Endothelial cell of umbilical vein (primary cell): ENCODE measurements around the gene CMBL. TPM values are rescaled to one million over a fixed set of nuclear protein-coding genes. Genes with fewer than 3 reads are reported as not detected.
A peak's percentile ranks its signal among the peaks of the same experiment; 100 is the strongest.

ENCODE experiments used
- BruUV-seq: library from RNA; stranded (reverse); fragments of 400-500 nt; replicated peaks from 2 replicates; lab custom pipeline; 2021; lab: Mats Ljungman, UMichigan
- CTCF ChIA-PET: fragments of 300-600, 350-600 bp; sonication (Branson Sonifier 250); formaldehyde crosslinking; loops from one replicate; lab custom pipeline; 2021; ENCODE audit warnings: antibody characterized with exemption, inconsistent platforms; lab: Charles Lee
- POLR2A ChIA-PET: fragments of 300-600, 350-600 bp; sonication (Branson Sonifier 250); formaldehyde crosslinking; loops from one replicate; lab custom pipeline; 2021; ENCODE audit warnings: antibody characterized with exemption, inconsistent platforms; lab: Charles Lee
- DNase-seq: peaks from one replicate; pipeline ENCODE4 v3.0.0-alpha.2; 2011; ENCODE audit warnings: low read depth, low spot score
- FAIRE-seq: peaks from 2 replicates; lab custom pipeline; 2011; peaks lifted over from hg19 to GRCh38; lab: Jason Lieb, UNC
- H2AFZ ChIP-seq: 2 replicates; pipeline ENCODE4 v1.6.0; 2012; ENCODE audit warnings: low read depth, low read length, control low read depth, inconsistent platforms
- H3K27ac ChIP-seq: 2 replicates; pipeline ENCODE4 v1.5.1; 2011; ENCODE audit warnings: low read depth, mild to moderate bottlenecking, control low read depth, low read length, moderate library complexity; ENCODE audit not compliant: insufficient read depth
- H3K27me3 ChIP-seq, 2 experiments: 2 replicates each; pipeline versions ENCODE4 v1.6.0 to v1.6.1; 2011; ENCODE audit warnings: low read length in 2 of 2, mixed read lengths in 1 of 2; ENCODE audit not compliant: control insufficient read depth in 2 of 2, insufficient read depth in 2 of 2
- H3K36me3 ChIP-seq, 2 experiments: 2 replicates in 1 of 2; 3 replicates in 1 of 2; pipeline ENCODE4 v1.5.1; 2011; ENCODE audit warnings: low read length in 2 of 2, mild to moderate bottlenecking in 1 of 2, moderate library complexity in 1 of 2; ENCODE audit not compliant: control insufficient read depth in 2 of 2, insufficient read depth in 2 of 2; ENCODE audit errors: extremely low read depth in 1 of 2
- H3K4me1 ChIP-seq: 3 replicates; pipeline ENCODE4 v1.5.1; 2011; ENCODE audit warnings: mild to moderate bottlenecking, low read length; ENCODE audit not compliant: control insufficient read depth, insufficient read depth; ENCODE audit errors: extremely low read depth
- H3K4me2 ChIP-seq: 2 replicates; pipeline ENCODE4 v1.6.1; 2011; ENCODE audit warnings: low read length, control low read depth, mixed read lengths; ENCODE audit not compliant: insufficient read depth
- H3K4me3 ChIP-seq, 3 experiments: fragments of 200-600 bp in 1 of 3; sonication (generic), shearing (Covaris generic) in 1 of 3; replicated peaks in 1 of 3; 2 replicates each; pipeline ENCODE4 v1.5.1; 2011 to 2016; ENCODE audit warnings: control low read depth in 3 of 3, low read length in 3 of 3, mild to moderate bottlenecking in 2 of 3, inconsistent platforms in 1 of 3, low read depth in 1 of 3, moderate library complexity in 1 of 3; ENCODE audit not compliant: insufficient read depth in 1 of 3
- H3K79me2 ChIP-seq: 2 replicates; pipeline ENCODE4 v1.6.0; 2012; ENCODE audit warnings: low read length, inconsistent platforms; ENCODE audit not compliant: control insufficient read depth, insufficient read depth
- H3K9ac ChIP-seq: replicated peaks from 2 replicates; pipeline ENCODE3; 2011; ENCODE audit warnings: low read length, control low read depth; ENCODE audit not compliant: insufficient read depth; ENCODE audit errors: extremely low read depth
- H3K9me1 ChIP-seq: replicated peaks from 3 replicates; pipeline ENCODE4 v1.6.0; 2011; ENCODE audit warnings: mild to moderate bottlenecking, low read length; ENCODE audit not compliant: control insufficient read depth, insufficient read depth; ENCODE audit errors: extremely low read depth
- H3K9me3 ChIP-seq: replicated peaks from 2 replicates; pipeline ENCODE4 v1.5.1; 2012; ENCODE audit warnings: low read length, inconsistent platforms; ENCODE audit not compliant: control insufficient read depth, insufficient read depth
- H4K20me1 ChIP-seq: replicated peaks from 2 replicates; pipeline ENCODE3; 2011; ENCODE audit warnings: mild to moderate bottlenecking, low read length; ENCODE audit not compliant: control insufficient read depth, insufficient read depth; ENCODE audit errors: extremely low read depth
- EZH2 ChIP-seq: IDR thresholded peaks from 2 replicates; pipeline ENCODE4 v1.6.1; 2012; ENCODE audit warnings: borderline replicate concordance, low read depth, mild to moderate bottlenecking, moderate library complexity, low read length, inconsistent platforms; ENCODE audit not compliant: severe bottlenecking
- FOS ChIP-seq: IDR thresholded peaks from 2 replicates; pipeline ENCODE4 v1.6.1; 2011; ENCODE audit warnings: mild to moderate bottlenecking, low read length, moderate library complexity, borderline replicate concordance; ENCODE audit not compliant: insufficient read depth
- GATA2 ChIP-seq: IDR thresholded peaks from 2 replicates; pipeline ENCODE4 v1.7.0; 2011; ENCODE audit warnings: low read depth, mild to moderate bottlenecking, moderate library complexity, mixed read lengths, low read length; ENCODE audit not compliant: insufficient read length, insufficient read depth
- JUN ChIP-seq: IDR thresholded peaks from 2 replicates; pipeline ENCODE4 v1.6.1; 2011; ENCODE audit warnings: borderline replicate concordance, low read depth; ENCODE audit not compliant: insufficient read length, insufficient read depth
- MAX ChIP-seq: IDR thresholded peaks from 2 replicates; pipeline ENCODE4 v1.6.1; 2011; ENCODE audit not compliant: insufficient read depth, insufficient read length
- MYC ChIP-seq: IDR thresholded peaks from one replicate; pipeline ENCODE4 v1.6.1; 2011; ENCODE audit warnings: mild to moderate bottlenecking, low read depth, low read length
- POLR2A ChIP-seq: IDR thresholded peaks from 2 replicates; pipeline ENCODE4 v1.6.1; 2012; ENCODE audit warnings: low read depth, mild to moderate bottlenecking, control low read depth, low read length
- POLR2AphosphoS5 ChIP-seq: IDR thresholded peaks from 2 replicates; pipeline ENCODE4 v1.6.1; 2012; ENCODE audit warnings: low read depth, mild to moderate bottlenecking, control low read depth, low read length, moderate library complexity; ENCODE audit not compliant: insufficient read depth
- dilution Hi-C: fragments of 300-500 bp; cut with MboI; formaldehyde crosslinking; loops from one replicate; pipeline ENCODE4 v1.15.0; 2019; ENCODE audit warnings: low sequenced_read_pairs; ENCODE audit not compliant: extremely low pct_ligation_motif_present
- intact Hi-C: fragments of 100-400 bp; cut with micrococcal nuclease; formaldehyde crosslinking; loops from one replicate; pipeline ENCODE4 v1.10.0; 2022
- polyA plus RNA-seq, 4 experiments: library from polyadenylated mRNA; depleted of rRNA in 3 of 4; stranded (reverse) in 3 of 4; unstranded in 1 of 4; fragments of >200 nt; gene quantifications; 2 replicates each; pipeline versions ENCODE4 v1.2.1 to v1.2.3, GENCODE V29; 2011 to 2012; ENCODE audit warnings: missing spikeins in 1 of 4
- total RNA-seq: library from RNA; stranded (reverse); gene quantifications from 2 replicates; pipeline ENCODE4 v1.2.3, GENCODE V29; 2021

CMBL gene
- total and polyA plus RNA-seq, 2 donors (not counting 3 experiments of a cell fraction or from before 2014, with no cell fraction given), result 15.9 to 19.8 TPM

GRCh38 chr5:10306114-10306513, 1.6 kb downstream of the CMBL start:
- no peak overlapping the region for H3K4me2 ChIP-seq
- intact Hi-C loops, result loop anchor here (2.0 kb wide), 2 partner anchors 21 to 47 kb away; partner anchors contain the start of gene MARCHF6
- FAIRE-seq (no peak), DNase-seq (no peak)
- no peaks in the 10 kb centered on the region for H3K36me3 ChIP-seq
- dilution Hi-C loops, result no loop called here
- no peaks in the 10 kb centered on the region for H3K9me3 ChIP-seq
- no peak overlapping the region for H3K4me3 ChIP-seq
- ChIA-PET CTCF (interaction anchor here (2.9 kb wide), 1 partner anchor 22 kb away, joined by 10 read pairs; no protein-coding TSS in a partner anchor), POLR2A (no interaction called here)
- TF ChIP-seq FOS (no peak), MYC (no peak), MAX (no peak), JUN (no peak), EZH2 (no peak), GATA2 (no peak), POLR2A (no peak)
- peaks cover 2% of the 10 kb centered on the region for H3K4me1 ChIP-seq
- no peak overlapping the region for H3K27ac ChIP-seq
- no peaks in the 10 kb centered on the region for H3K79me2 ChIP-seq
- BruUV-seq, result no TSS peak
- no peak overlapping the region for H2AFZ ChIP-seq
- H3K9ac ChIP-seq, result no peak overlapping the region
- H3K9me1 ChIP-seq, result no peaks in the 10 kb centered on the region
- no peaks in the 10 kb centered on the region for H3K27me3 ChIP-seq
- H4K20me1 ChIP-seq, result no peaks in the 10 kb centered on the region

GRCh38 chr5:10304932-10305331, 2.8 kb downstream of the CMBL start:
- FAIRE-seq (peak; percentile 54), DNase-seq (no peak)
- Histone ChIP-seq H2AFZ (no peak overlapping the region), H3K9me3 (no peaks in the 10 kb centered on the region), H3K4me2 (no peak overlapping the region), H4K20me1 (no peaks in the 10 kb centered on the region), H3K4me3 (no peak overlapping the region), H3K27me3 (no peaks in the 10 kb centered on the region), H3K9ac (no peak overlapping the region), H3K79me2 (no peaks in the 10 kb centered on the region), H3K27ac (no peak overlapping the region), H3K36me3 (no peaks in the 10 kb centered on the region), H3K4me1 (no peaks in the 10 kb centered on the region), H3K9me1 (no peaks in the 10 kb centered on the region)
- intact Hi-C loops (no loop called here), dilution Hi-C loops (no loop called here)
- BruUV-seq, result no TSS peak
- CTCF ChIA-PET, result interaction anchor here (0.7 to 1.8 kb wide), 3 partner anchors 22 to 110 kb away, joined by 3 to 15 read pairs (median 3); no protein-coding TSS in a partner anchor
- POLR2A ChIA-PET, result no interaction called here
- no peak for TF ChIP-seq EZH2
- no peak for TF ChIP-seq POLR2AphosphoS5
- no peak for TF ChIP-seq GATA2
- no peak for TF ChIP-seq FOS
- no peak for TF ChIP-seq MYC
- no peak for TF ChIP-seq JUN
